ENCODE data around the gene EBPL. TPM values are rescaled to one million over a fixed set of nuclear protein-coding genes. Genes with fewer than 3 reads are reported as not detected.

Gene EBPL
- total RNA-seq: 100 to 1,000 TPM in 1 of 7 donors, 10 to 100 TPM in 6; 48.7 to 112 (median 60.2) TPM
- polyA plus RNA-seq: 10 to 100 TPM; 70.0 to 98.6 TPM
- long read RNA-seq, donor 1, partial matches to known transcripts: 0 of 2 reads
- long read RNA-seq, donor 1, other reads (novel, unspliced or antisense): 1 of 2 reads
- long read RNA-seq, donor 2, transcript EBPL-204 (3 exons, 766 nt): minor isoform, 8 of 132 reads
- long read RNA-seq, donor 2, transcript EBPL-203 (2 exons, 579 nt): minor isoform, 19 of 132 reads
- long read RNA-seq, donor 2, transcript EBPL-206 (3 exons, 810 nt): minor isoform, 21 of 132 reads
- long read RNA-seq, donor 2, transcript EBPL-201 (4 exons, 914 nt): major isoform, 83 of 132 reads
- long read RNA-seq, donor 2, partial matches to known transcripts: 0 of 132 reads
- long read RNA-seq, donor 2, other reads (novel, unspliced or antisense): 0 of 132 reads
- long read RNA-seq, donor 3, transcript EBPL-201 (4 exons, 914 nt): major isoform, 32 of 54 reads
- long read RNA-seq, donor 3, transcript EBPL-206 (3 exons, 810 nt): minor isoform, 12 of 54 reads
- long read RNA-seq, donor 3, partial matches to known transcripts: 1 of 54 reads
- long read RNA-seq, donor 3, other reads (novel, unspliced or antisense): 5 of 54 reads

DNA sequence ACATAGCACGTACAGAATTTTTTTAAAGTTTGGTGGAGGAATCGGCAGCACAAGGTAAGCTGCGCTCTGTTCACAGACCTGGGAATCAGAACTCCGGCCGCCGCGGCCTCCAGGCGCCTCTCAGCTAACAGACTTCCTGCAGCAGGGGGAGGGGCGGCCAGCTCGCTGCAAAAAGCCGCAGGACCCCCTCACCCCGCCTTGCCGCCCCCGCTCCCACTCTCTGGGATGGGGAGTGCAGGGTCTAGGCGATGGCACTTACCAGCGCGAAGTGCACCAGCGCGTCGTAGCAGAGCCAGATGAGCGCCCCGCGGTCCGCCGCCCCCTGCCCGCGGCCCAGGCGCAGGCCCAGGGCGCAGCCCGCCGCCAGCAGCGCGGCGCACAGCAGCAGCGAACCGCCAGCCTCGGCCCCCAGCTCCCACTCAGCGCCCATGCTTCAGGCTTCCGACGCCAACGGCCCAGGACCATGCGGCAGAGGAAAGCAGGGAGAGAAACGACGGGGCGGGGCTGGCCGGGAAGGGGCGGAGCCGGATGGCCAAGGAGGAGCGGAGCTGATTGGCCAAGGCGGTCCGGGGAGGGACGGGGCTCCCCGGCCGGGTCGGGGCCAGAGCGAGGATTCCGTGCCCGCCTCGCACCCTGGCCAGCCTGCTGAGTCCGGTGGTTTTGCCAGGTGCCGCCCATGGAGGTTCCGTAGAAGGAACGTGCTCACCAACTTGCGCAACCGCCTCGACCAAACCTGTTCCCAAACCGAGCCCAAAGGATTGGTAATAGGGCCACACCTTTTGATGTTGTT is at the start of gene EBPL:
EBPL (minus strand) TSS at position 492 of the 790 bp plus-strand sequence; CDS start at position 430, 62 bp downstream.
- Histone ChIP-seq H3K4me3 (peak within 1 kb of the TSS; percentile 69), H3K27me3 (no peaks in the 10 kb centered on the region), H3K36me3 (no peaks in the 10 kb centered on the region), H3K9me3 (no peaks in the 10 kb centered on the region), H3K4me1 (ENCODE audit: insufficient read depth) (peaks cover 5% of the 10 kb centered on the region), H3K27ac (peak within 1 kb of the TSS; percentile 74 to 90)
- intact Hi-C loops (cut with DNase I): loop anchor here in 2 of 4 donors (1.0 to 5.0 kb wide), 2 partner anchors 101 kb away; partner anchors contain the start of gene KPNA3 (in 2 of the 2)
- 0 to 1% (median 1%) methylated on average over 50 to 67 of the region's 67 CpGs for WGBS, 3 donors
- TF ChIP-seq, protein P1, sequence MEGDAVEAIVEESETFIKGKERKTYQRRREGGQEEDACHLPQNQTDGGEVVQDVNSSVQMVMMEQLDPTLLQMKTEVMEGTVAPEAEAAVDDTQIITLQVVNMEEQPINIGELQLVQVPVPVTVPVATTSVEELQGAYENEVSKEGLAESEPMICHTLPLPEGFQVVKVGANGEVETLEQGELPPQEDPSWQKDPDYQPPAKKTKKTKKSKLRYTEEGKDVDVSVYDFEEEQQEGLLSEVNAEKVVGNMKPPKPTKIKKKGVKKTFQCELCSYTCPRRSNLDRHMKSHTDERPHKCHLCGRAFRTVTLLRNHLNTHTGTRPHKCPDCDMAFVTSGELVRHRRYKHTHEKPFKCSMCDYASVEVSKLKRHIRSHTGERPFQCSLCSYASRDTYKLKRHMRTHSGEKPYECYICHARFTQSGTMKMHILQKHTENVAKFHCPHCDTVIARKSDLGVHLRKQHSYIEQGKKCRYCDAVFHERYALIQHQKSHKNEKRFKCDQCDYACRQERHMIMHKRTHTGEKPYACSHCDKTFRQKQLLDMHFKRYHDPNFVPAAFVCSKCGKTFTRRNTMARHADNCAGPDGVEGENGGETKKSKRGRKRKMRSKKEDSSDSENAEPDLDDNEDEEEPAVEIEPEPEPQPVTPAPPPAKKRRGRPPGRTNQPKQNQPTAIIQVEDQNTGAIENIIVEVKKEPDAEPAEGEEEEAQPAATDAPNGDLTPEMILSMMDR (IDR thresholded peaks at IDR 0.05): peak in 1 of 3 donors; percentile 12
- TF ChIP-seq POLR2A (IDR thresholded peaks at IDR 0.05) (peak; percentile 51), EP300 (IDR thresholded peaks at IDR 0.05) (no peak)
- DNase-seq: peak; percentile 91 to 95 (median 94)

DNA sequence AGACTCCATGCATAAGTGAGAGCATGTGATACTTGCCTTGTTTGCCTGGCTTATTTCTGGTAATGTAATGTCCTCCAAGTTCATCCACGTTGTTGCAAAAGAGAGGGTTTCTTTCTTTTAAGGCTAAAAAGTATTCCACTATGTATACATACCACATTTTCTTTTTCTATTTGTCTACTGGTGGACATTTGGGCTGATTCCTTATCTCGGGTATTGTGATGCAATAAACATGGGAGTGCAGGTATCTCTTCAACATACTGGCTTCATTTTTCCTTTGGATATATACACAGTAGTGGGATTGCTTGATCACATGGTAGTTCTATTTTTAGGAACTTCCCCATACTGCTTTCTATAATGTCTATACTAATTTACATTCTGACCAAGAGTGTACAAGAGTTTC is 49.6 kb upstream of the EBPL start:
- WGBS, 3 donors: 87 to 93% (median 88%) methylated on average over 2 of the region's 2 CpGs
- Histone ChIP-seq H3K27ac (no peak overlapping the region), H3K36me3 (no peaks in the 10 kb centered on the region), H3K9me3 (no peaks in the 10 kb centered on the region), H3K27me3 (no peaks in the 10 kb centered on the region), H3K4me1 (ENCODE audit: insufficient read depth) (no peaks in the 10 kb centered on the region), H3K4me3 (no peak overlapping the region)
- intact Hi-C loops (cut with DNase I): no loop called here
- no peak for DNase-seq
- TF ChIP-seq, protein P1 (IDR thresholded peaks at IDR 0.05): no peak
- TF ChIP-seq EP300 (IDR thresholded peaks at IDR 0.05) (no peak), POLR2A (IDR thresholded peaks at IDR 0.05) (no peak)

DNA sequence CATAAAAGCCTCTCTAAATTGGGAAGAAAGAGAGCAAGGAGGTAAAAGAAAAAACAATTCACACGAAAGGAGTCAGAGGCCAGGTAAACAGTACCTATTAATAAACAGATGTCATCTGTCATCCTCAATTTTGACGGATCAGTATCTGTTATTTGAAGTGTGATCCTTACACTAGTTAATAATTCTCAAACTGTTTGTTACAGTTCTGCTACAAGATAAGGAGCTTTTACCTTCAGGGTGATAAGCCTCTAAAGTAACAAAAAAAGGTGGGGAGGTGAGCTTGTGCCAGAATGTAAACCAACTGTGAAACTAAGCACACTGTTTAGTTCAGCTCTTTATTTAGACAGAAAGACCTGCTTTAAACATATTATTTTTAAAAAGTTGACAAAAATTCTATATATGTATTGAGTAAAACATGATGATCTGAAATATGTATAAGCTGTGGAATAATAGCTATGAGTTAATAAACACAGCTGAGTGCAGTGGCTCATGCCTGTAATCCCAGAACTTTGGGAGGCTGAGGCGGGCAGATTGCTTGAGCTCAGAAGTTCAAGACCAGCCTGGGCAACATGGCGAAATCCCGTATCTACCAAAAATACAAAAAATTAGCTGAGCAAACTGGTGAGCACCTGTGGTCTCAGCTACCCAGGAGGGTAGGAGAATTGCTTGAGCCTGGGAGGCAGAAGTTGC is 48.4 kb upstream of the EBPL start:
- no peaks in the 10 kb centered on the region for H3K36me3 ChIP-seq

More for the DNA sequence above, 48.4 kb upstream of the EBPL start:
- WGBS, 3 donors: 89 to 92% (median 89%) methylated on average over 5 of the region's 5 CpGs
- no peaks in the 10 kb centered on the region for H3K27me3 ChIP-seq
- no peaks in the 10 kb centered on the region for H3K4me1 ChIP-seq (ENCODE audit: insufficient read depth)
- intact Hi-C loops (cut with DNase I): no loop called here
- TF ChIP-seq, protein P1 (IDR thresholded peaks at IDR 0.05): no peak
- no peak for TF ChIP-seq POLR2A (IDR thresholded peaks at IDR 0.05)
- no peak for TF ChIP-seq EP300 (IDR thresholded peaks at IDR 0.05)
- H3K27ac ChIP-seq: no peak overlapping the region
- H3K4me3 ChIP-seq: no peak overlapping the region
- no peaks in the 10 kb centered on the region for H3K9me3 ChIP-seq
- DNase-seq: no peak
